SK-N-SH treated with all-trans-retinoic acid at 6 μM for 48 hours (cell line): Measurements from ENCODE around the gene CNNM1.

Experiments used
- ATAC-seq: fragments of 200-7000 bp; cut with Tn5 transposase; 3 replicates; pipeline ENCODE4 v1.9.1; 2020; ENCODE audit warnings: mild to moderate bottlenecking, moderate library complexity
- ARNTL ChIP-seq: fragments of 450-650 bp; formaldehyde crosslinking; IDR thresholded peaks from 2 replicates; pipeline ENCODE4 v1.5.0; 2020; ENCODE audit warnings: low read depth, mild to moderate bottlenecking, moderate library complexity, borderline replicate concordance
- CSDC2 ChIP-seq: fragments of 250-450 bp; sonication (Bioruptor Pico); IDR thresholded peaks from 2 replicates; pipeline ENCODE4 v1.5.0; 2020; ENCODE audit warnings: mild to moderate bottlenecking, moderate library complexity
- ESRRG ChIP-seq: fragments of 250-450 bp; sonication (Bioruptor Pico); IDR thresholded peaks from 2 replicates; pipeline ENCODE4 v1.6.1; 2021; ENCODE audit warnings: mild to moderate bottlenecking
- ISL1 ChIP-seq: fragments of 250-450 bp; sonication (Bioruptor Pico); IDR thresholded peaks from 2 replicates; pipeline ENCODE4 v2.1.2; 2022; ENCODE audit warnings: mild to moderate bottlenecking, moderate library complexity
- PPARA ChIP-seq: fragments of 250-450 bp; sonication (Bioruptor Pico); IDR thresholded peaks from 2 replicates; pipeline ENCODE4 v1.5.0; 2020; ENCODE audit warnings: mild to moderate bottlenecking, borderline replicate concordance
- RARB ChIP-seq: fragments of 250-450 bp; sonication (Bioruptor Pico); IDR thresholded peaks from 2 replicates; pipeline ENCODE4 v1.8.0; 2021; ENCODE audit warnings: mild to moderate bottlenecking, moderate library complexity
- SNAI2 ChIP-seq: fragments of 250-450 bp; sonication (Bioruptor Pico); IDR thresholded peaks from 2 replicates; pipeline ENCODE4 v1.5.0; 2020; ENCODE audit warnings: mild to moderate bottlenecking, moderate library complexity
- TCF4 ChIP-seq: fragments of 250-450 bp; sonication (Bioruptor Pico); IDR thresholded peaks from 2 replicates; pipeline ENCODE4 v1.8.0; 2021; ENCODE audit warnings: mild to moderate bottlenecking, moderate library complexity, borderline replicate concordance
- TOX ChIP-seq: fragments of 250-450 bp; sonication (Bioruptor Pico); IDR thresholded peaks from 2 replicates; pipeline ENCODE4 v1.8.0; 2021; ENCODE audit warnings: mild to moderate bottlenecking, moderate library complexity, borderline replicate concordance
- ZC3H10 ChIP-seq: fragments of 250-450 bp; sonication (Bioruptor Pico); IDR thresholded peaks from 2 replicates; pipeline ENCODE4 v1.5.1; 2021; ENCODE audit warnings: mild to moderate bottlenecking, moderate library complexity
- ZFP3 ChIP-seq: fragments of 250-450 bp; sonication (Bioruptor Pico); IDR thresholded peaks from 2 replicates; pipeline ENCODE4 v1.5.0; 2020; ENCODE audit warnings: mild to moderate bottlenecking, moderate library complexity
- ZFP30 ChIP-seq: fragments of 450-650 bp; formaldehyde crosslinking; IDR thresholded peaks from 2 replicates; pipeline ENCODE4 v1.5.0; 2022; ENCODE audit warnings: mild to moderate bottlenecking, moderate library complexity
- ZNF565 ChIP-seq: fragments of 450-650 bp; formaldehyde crosslinking; conservative IDR thresholded peaks from 2 replicates; pipeline ENCODE4 v1.5.0; 2020; ENCODE audit warnings: low read depth, mild to moderate bottlenecking, moderate library complexity
- ZNF8 ChIP-seq: fragments of 450-650 bp; formaldehyde crosslinking; IDR thresholded peaks from 2 replicates; pipeline ENCODE4 v1.5.0; 2020; ENCODE audit warnings: mild to moderate bottlenecking, moderate library complexity
- TF ChIP-seq, protein P1 (sequence below): fragments of 250-450 bp; sonication (Bioruptor Pico); IDR thresholded peaks from 2 replicates; pipeline ENCODE4 v1.5.1; 2021; ENCODE audit warnings: mild to moderate bottlenecking, moderate library complexity
- TF ChIP-seq, protein P2 (sequence below): fragments of 250-450 bp; sonication (Bioruptor Pico); IDR thresholded peaks from 2 replicates; pipeline ENCODE4 v1.5.0; 2020; ENCODE audit warnings: mild to moderate bottlenecking, moderate library complexity
- TF ChIP-seq, protein P3 (sequence below): fragments of 250-450 bp; sonication (Bioruptor Pico); IDR thresholded peaks from 2 replicates; pipeline ENCODE4 v1.5.1; 2020; ENCODE audit warnings: low read depth, mild to moderate bottlenecking, moderate library complexity
- TF ChIP-seq, protein P4 (sequence below): fragments of 250-450 bp; sonication (Bioruptor Pico); IDR thresholded peaks from 2 replicates; pipeline ENCODE4 v1.8.0; 2020; ENCODE audit warnings: mild to moderate bottlenecking, moderate library complexity, borderline replicate concordance
- TF ChIP-seq, protein P5 (sequence below): fragments of 250-450 bp; sonication (Bioruptor Pico); IDR thresholded peaks from 2 replicates; pipeline ENCODE4 v1.8.0; 2021; ENCODE audit warnings: low read depth, mild to moderate bottlenecking, moderate library complexity, borderline replicate concordance

Gene CNNM1

DNA sequence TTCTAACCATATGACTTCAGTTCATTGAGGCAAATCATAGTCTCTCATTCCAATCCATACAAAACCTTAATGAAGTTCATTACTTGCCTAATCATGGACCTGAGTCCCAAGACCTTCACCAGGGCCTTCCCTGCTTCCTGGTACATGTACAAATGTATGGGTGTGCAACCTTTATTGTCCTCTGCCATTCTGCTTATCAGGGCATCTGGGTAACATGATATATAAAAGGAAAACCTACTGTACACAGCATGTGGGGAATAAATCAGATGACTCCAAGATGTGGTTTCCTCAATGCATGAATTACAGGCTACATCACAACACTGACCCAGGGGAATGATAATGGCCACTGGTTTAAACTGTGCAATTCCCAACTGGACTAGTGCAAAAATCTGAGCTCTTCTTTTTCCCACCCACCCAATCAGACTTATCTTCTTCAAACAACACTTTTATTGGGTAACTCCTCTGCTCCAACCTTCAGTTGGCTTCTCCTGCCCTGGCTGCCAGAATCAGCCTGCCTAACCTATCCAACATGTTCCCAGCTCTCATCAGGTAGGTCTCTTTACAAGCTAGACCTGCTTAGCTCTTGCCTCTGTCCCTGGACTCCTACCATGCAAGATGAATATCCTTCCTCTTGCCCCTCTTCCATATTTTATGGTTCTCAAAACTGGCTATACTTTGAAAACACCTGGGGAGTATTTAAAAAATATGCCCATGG is 89.9 kb downstream of the CNNM1 start:
- TF ChIP-seq SNAI2 (no peak), CSDC2 (no peak), PPARA (CRISPR knock-in tag) (no peak), TOX (CRISPR knock-in tag) (no peak), ZC3H10 (no peak), ZNF565 (no peak), ZFP3 (no peak), ESRRG (no peak), ZNF8 (CRISPR knock-in tag) (no peak), ARNTL (no peak), ISL1 (no peak), RARB (CRISPR knock-in tag) (no peak), TCF4 (no peak)
- TF ChIP-seq, protein P1, sequence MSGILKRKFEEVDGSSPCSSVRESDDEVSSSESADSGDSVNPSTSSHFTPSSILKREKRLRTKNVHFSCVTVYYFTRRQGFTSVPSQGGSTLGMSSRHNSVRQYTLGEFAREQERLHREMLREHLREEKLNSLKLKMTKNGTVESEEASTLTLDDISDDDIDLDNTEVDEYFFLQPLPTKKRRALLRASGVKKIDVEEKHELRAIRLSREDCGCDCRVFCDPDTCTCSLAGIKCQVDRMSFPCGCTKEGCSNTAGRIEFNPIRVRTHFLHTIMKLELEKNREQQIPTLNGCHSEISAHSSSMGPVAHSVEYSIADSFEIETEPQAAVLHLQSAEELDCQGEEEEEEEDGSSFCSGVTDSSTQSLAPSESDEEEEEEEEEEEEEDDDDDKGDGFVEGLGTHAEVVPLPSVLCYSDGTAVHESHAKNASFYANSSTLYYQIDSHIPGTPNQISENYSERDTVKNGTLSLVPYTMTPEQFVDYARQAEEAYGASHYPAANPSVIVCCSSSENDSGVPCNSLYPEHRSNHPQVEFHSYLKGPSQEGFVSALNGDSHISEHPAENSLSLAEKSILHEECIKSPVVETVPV (CRISPR knock-in tag): no peak
- TF ChIP-seq, protein P2, sequence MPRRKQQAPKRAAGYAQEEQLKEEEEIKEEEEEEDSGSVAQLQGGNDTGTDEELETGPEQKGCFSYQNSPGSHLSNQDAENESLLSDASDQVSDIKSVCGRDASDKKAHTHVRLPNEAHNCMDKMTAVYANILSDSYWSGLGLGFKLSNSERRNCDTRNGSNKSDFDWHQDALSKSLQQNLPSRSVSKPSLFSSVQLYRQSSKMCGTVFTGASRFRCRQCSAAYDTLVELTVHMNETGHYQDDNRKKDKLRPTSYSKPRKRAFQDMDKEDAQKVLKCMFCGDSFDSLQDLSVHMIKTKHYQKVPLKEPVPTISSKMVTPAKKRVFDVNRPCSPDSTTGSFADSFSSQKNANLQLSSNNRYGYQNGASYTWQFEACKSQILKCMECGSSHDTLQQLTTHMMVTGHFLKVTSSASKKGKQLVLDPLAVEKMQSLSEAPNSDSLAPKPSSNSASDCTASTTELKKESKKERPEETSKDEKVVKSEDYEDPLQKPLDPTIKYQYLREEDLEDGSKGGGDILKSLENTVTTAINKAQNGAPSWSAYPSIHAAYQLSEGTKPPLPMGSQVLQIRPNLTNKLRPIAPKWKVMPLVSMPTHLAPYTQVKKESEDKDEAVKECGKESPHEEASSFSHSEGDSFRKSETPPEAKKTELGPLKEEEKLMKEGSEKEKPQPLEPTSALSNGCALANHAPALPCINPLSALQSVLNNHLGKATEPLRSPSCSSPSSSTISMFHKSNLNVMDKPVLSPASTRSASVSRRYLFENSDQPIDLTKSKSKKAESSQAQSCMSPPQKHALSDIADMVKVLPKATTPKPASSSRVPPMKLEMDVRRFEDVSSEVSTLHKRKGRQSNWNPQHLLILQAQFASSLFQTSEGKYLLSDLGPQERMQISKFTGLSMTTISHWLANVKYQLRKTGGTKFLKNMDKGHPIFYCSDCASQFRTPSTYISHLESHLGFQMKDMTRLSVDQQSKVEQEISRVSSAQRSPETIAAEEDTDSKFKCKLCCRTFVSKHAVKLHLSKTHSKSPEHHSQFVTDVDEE (CRISPR knock-in tag): no peak
- TF ChIP-seq, protein P3, sequence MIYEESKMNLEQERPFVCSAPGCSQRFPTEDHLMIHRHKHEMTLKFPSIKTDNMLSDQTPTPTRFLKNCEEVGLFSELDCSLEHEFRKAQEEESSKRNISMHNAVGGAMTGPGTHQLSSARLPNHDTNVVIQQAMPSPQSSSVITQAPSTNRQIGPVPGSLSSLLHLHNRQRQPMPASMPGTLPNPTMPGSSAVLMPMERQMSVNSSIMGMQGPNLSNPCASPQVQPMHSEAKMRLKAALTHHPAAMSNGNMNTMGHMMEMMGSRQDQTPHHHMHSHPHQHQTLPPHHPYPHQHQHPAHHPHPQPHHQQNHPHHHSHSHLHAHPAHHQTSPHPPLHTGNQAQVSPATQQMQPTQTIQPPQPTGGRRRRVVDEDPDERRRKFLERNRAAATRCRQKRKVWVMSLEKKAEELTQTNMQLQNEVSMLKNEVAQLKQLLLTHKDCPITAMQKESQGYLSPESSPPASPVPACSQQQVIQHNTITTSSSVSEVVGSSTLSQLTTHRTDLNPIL: no peak
- TF ChIP-seq, protein P4, sequence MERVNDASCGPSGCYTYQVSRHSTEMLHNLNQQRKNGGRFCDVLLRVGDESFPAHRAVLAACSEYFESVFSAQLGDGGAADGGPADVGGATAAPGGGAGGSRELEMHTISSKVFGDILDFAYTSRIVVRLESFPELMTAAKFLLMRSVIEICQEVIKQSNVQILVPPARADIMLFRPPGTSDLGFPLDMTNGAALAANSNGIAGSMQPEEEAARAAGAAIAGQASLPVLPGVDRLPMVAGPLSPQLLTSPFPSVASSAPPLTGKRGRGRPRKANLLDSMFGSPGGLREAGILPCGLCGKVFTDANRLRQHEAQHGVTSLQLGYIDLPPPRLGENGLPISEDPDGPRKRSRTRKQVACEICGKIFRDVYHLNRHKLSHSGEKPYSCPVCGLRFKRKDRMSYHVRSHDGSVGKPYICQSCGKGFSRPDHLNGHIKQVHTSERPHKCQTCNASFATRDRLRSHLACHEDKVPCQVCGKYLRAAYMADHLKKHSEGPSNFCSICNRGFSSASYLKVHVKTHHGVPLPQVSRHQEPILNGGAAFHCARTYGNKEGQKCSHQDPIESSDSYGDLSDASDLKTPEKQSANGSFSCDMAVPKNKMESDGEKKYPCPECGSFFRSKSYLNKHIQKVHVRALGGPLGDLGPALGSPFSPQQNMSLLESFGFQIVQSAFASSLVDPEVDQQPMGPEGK (CRISPR knock-in tag): no peak
- TF ChIP-seq, protein P5, sequence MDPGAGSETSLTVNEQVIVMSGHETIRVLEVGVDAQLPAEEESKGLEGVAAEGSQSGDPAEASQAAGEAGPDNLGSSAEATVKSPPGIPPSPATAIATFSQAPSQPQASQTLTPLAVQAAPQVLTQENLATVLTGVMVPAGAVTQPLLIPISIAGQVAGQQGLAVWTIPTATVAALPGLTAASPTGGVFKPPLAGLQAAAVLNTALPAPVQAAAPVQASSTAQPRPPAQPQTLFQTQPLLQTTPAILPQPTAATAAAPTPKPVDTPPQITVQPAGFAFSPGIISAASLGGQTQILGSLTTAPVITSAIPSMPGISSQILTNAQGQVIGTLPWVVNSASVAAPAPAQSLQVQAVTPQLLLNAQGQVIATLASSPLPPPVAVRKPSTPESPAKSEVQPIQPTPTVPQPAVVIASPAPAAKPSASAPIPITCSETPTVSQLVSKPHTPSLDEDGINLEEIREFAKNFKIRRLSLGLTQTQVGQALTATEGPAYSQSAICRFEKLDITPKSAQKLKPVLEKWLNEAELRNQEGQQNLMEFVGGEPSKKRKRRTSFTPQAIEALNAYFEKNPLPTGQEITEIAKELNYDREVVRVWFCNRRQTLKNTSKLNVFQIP: no peak

DNA sequence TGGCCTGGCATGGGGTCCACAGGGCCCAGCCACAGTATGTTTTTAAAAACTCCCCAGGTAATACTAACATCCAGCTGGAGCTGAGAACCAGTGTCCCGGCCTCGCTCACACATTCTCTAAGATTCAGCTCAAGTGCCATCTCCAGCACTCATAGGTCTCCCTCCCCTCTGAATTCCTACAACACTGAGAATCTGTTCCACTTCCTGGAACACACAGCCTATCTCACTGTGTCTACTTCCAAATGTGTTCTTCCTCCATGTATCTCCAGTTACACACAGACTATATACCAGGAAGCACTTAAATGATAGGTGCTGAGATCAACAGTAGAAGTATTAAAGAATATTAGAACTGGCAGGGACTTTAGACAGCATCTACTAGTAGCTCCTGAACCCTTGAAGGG is 90.5 kb downstream of the CNNM1 start:
- no peak for ATAC-seq
- TF ChIP-seq, protein P5: no peak
- TF ChIP-seq ZNF565: no peak
- TF ChIP-seq, protein P1 (CRISPR knock-in tag): no peak
- no peak for TF ChIP-seq ARNTL
- no peak for TF ChIP-seq ISL1
- no peak for TF ChIP-seq ZFP3
- no peak for TF ChIP-seq ZNF8 (CRISPR knock-in tag)
- TF ChIP-seq TCF4: no peak
- TF ChIP-seq TOX (CRISPR knock-in tag): no peak
- no peak for TF ChIP-seq ZC3H10
- TF ChIP-seq, protein P2 (CRISPR knock-in tag): no peak
- TF ChIP-seq ZFP30 (CRISPR knock-in tag): no peak

More for the DNA sequence above, 89.9 kb downstream of the CNNM1 start:
- ATAC-seq: no peak
